HCT116 (cell line): ENCODE measurements around the gene ZIC4.

Source experiments
- CBX3 ChIP-seq: IDR thresholded peaks from 2 replicates; pipeline ENCODE4 v1.6.1; 2012; ENCODE audit warnings: low read depth
- CEBPB ChIP-seq: IDR thresholded peaks from 2 replicates; pipeline ENCODE4 v1.6.1; 2012; ENCODE audit warnings: low read depth
- CTCF ChIP-seq, 3 experiments: fragments of 200-600 bp in 1 of 3; sonication (generic) in 1 of 3; IDR thresholded peaks in 2 of 3; conservative IDR thresholded peaks in 1 of 3; 2 replicates each; pipeline ENCODE4 v1.5.1; 2012 to 2017; ENCODE audit warnings: low read depth in 2 of 3, low read length in 2 of 3, antibody characterized with exemption in 1 of 3, borderline replicate concordance in 1 of 3, control low read depth in 1 of 3, mild to moderate bottlenecking in 1 of 3, mixed read lengths in 1 of 3, mixed run types in 1 of 3, moderate library complexity in 1 of 3; ENCODE audit not compliant: insufficient read depth in 1 of 3
- EZH2 ChIP-seq: fragments of 200-600 bp; sonication (generic); IDR thresholded peaks from 2 replicates; pipeline ENCODE4 v1.6.1; 2017; ENCODE audit warnings: antibody characterized with exemption, mixed run types
- EZH2phosphoT487 ChIP-seq: fragments of 200-600 bp; IDR thresholded peaks from 2 replicates; pipeline ENCODE4 v1.6.1; 2018; ENCODE audit warnings: antibody characterized with exemption, borderline replicate concordance
- JUND ChIP-seq: IDR thresholded peaks from 2 replicates; pipeline ENCODE4 v1.6.1; 2012
- MAX ChIP-seq: IDR thresholded peaks from 2 replicates; pipeline ENCODE4 v1.6.1; 2012
- POLR2A ChIP-seq: IDR thresholded peaks from 2 replicates; pipeline ENCODE4 v1.7.0; 2011; ENCODE audit warnings: borderline replicate concordance; ENCODE audit not compliant: insufficient read depth, insufficient read length; ENCODE audit errors: extremely low read depth
- POLR2AphosphoS5 ChIP-seq: IDR thresholded peaks from 2 replicates; pipeline ENCODE4 v1.6.1; 2011; ENCODE audit warnings: mild to moderate bottlenecking, low read depth, low read length, moderate library complexity
- RAD21 ChIP-seq: IDR thresholded peaks from 2 replicates; pipeline ENCODE4 v1.6.1; 2012; ENCODE audit warnings: low read depth, mild to moderate bottlenecking
- REST ChIP-seq: IDR thresholded peaks from 2 replicates; pipeline ENCODE4 v1.6.1; 2012; ENCODE audit warnings: low read depth
- YY1 ChIP-seq: IDR thresholded peaks from 2 replicates; pipeline ENCODE4 v1.6.1; 2011; ENCODE audit warnings: low read length, low read depth, moderate library complexity, mild to moderate bottlenecking; ENCODE audit not compliant: insufficient replicate concordance; ENCODE audit errors: extremely low read depth
- ZBTB33 ChIP-seq: IDR thresholded peaks from 2 replicates; pipeline ENCODE4 v1.6.1; 2011; ENCODE audit warnings: mild to moderate bottlenecking, low read length, moderate library complexity; ENCODE audit not compliant: insufficient replicate concordance; ENCODE audit errors: extremely low read depth
- ZNF274 ChIP-seq: fragments of 200-500 bp; sonication (Bioruptor generic); IDR thresholded peaks from 2 replicates; pipeline ENCODE4 v1.6.1; 2014; ENCODE audit warnings: mild to moderate bottlenecking, low read depth, low read length, inconsistent platforms

GRCh38 chr3:147358144-147358992, 48.0 kb downstream of the ZIC4 start:
- no peak for TF ChIP-seq CTCF (IDR thresholded peaks at IDR 0.05 in 2 of 3, conservative IDR thresholded peaks at IDR 0.05 in 1 of 3; ENCODE audit: borderline replicate concordance in 1 of 3, insufficient read depth in 1 of 3, low read depth in 2 of 3, low read length in 2 of 3)
- TF ChIP-seq EZH2 = no peak
- TF ChIP-seq MAX = no peak
- TF ChIP-seq CBX3 = no peak
- TF ChIP-seq YY1 = no peak
- no peak for TF ChIP-seq POLR2A
- no peak for TF ChIP-seq POLR2AphosphoS5
- no peak for TF ChIP-seq JUND
- no peak for TF ChIP-seq EZH2phosphoT487
- no peak for TF ChIP-seq CEBPB
- no peak for TF ChIP-seq ZNF274
- TF ChIP-seq RAD21 = no peak
- no peak for TF ChIP-seq REST
- TF ChIP-seq ZBTB33 = no peak
